ENCODE data around the gene BLMH. TPM values are rescaled to one million over a fixed set of nuclear protein-coding genes. Genes with fewer than 3 reads are reported as not detected.

Gene BLMH
- total RNA-seq (2022; extraction: Qiagen RNA extraction; ENCODE audit: low read depth) = 43.9 to 53.1 TPM (median 46.9 TPM) in 5 replicates

GRCh38 chr17:30291543-30292285 lies at the start of gene BLMH:
BLMH (minus strand) TSS chr17:30291944; CDS start chr17:30291819, 125 bp downstream.

GRCh38 chr17:30333503-30334360 lies 42.0 kb upstream of the BLMH start, which contains the start of gene TMIGD1:
TMIGD1 (minus strand) TSS chr17:30334057; CDS start chr17:30332133, 1,924 bp downstream.

GRCh38 chr17:30235386-30236296 lies 56.1 kb downstream of the BLMH start, which contains the start of gene SLC6A4:
SLC6A4 (minus strand) TSS chr17:30235697; CDS start chr17:30221958, 13,739 bp downstream.

Other genes starting within 250 kb of the BLMH start
- 30.3 to 41.7 TPM (median 31.3 TPM) in 5 replicates for gene NSRP1, start 175.1 kb downstream of the BLMH start, total RNA-seq (2022; extraction: Qiagen RNA extraction; ENCODE audit: low read depth)
- 0.02 to 0.06 TPM (median 0.06 TPM) in 3 of 5 replicates, not detected in the others for gene SLC6A4, start 56.2 kb downstream of the BLMH start, total RNA-seq (2022; extraction: Qiagen RNA extraction; ENCODE audit: low read depth)
- not detected in 5 replicates for gene TMIGD1, start 42.1 kb upstream of the BLMH start, total RNA-seq (2022; extraction: Qiagen RNA extraction; ENCODE audit: low read depth)
- gene CPD, start 87.0 kb upstream of the BLMH start, total RNA-seq (2022; extraction: Qiagen RNA extraction; ENCODE audit: low read depth) = 26.5 to 30.2 TPM (median 27.9 TPM) in 5 replicates
- 34.9 to 48.5 TPM (median 38.0 TPM) in 5 replicates for gene GOSR1, start 185.5 kb upstream of the BLMH start, total RNA-seq (2022; extraction: Qiagen RNA extraction; ENCODE audit: low read depth)

Measured in A549 treated with RU486 at 1 μM for 4 hours (cell line).